HAP-1 (cell line): Measurements from ENCODE around the gene KTN1.
A peak's percentile ranks its signal among the peaks of the same experiment; 100 is the strongest.

ENCODE experiments used
- DNase-seq, 2 experiments: peaks; one replicate each; pipeline ENCODE4 v3.0.0-alpha.2; 2016 to 2020; ENCODE audit warnings: low spot score in 2 of 2
- H3K27me3 ChIP-seq: fragments of 250-450 bp; sonication (Bioruptor Pico); 2 replicates; pipeline ENCODE4 v1.5.1; 2020; ENCODE audit warnings: low read depth, mild to moderate bottlenecking, moderate library complexity
- H3K36me3 ChIP-seq: fragments of 250-450 bp; sonication (Bioruptor Pico); replicated peaks from 2 replicates; pipeline ENCODE4 v1.5.1; 2020; ENCODE audit warnings: mild to moderate bottlenecking
- H3K4me1 ChIP-seq: fragments of 250-450 bp; sonication (Bioruptor Pico); 2 replicates; pipeline ENCODE4 v1.5.1; 2020; ENCODE audit warnings: mild to moderate bottlenecking
- H3K4me3 ChIP-seq: fragments of 250-450 bp; sonication (Bioruptor Pico); 2 replicates; pipeline ENCODE4 v1.5.1; 2020; ENCODE audit warnings: mild to moderate bottlenecking, moderate library complexity
- H3K9me3 ChIP-seq: fragments of 250-450 bp; sonication (Bioruptor Pico); 2 replicates; pipeline ENCODE4 v1.5.1; 2020; ENCODE audit warnings: mild to moderate bottlenecking, moderate library complexity
- in situ Hi-C: fragments of 300-500 bp; cut with MboI; formaldehyde crosslinking; loops from 3 replicates; pipeline ENCODE4 v1.14.3; 2020; ENCODE audit warnings: low sequenced_read_pairs, inconsistent platforms, mixed read lengths

Gene KTN1

DNA sequence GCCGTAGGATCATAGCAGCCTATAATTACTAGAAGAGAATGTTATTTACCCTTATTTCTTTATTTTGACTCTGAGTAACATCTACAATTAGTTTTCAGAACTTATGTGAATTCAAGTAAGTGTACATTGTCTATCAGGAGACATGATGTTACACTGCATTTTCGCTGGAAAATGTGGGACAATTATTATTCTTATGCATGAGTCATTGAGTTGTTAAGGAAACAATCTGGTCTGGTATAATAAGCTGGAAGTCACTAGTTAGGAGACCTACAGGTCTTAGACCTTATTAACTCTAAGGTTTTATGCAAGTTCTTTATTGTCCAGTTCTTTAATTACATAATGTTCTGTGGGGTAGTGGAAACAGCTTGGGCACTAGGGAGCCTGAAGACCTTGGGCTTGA is 5.8 kb downstream of the KTN1 start:
- Histone ChIP-seq H3K9me3 (no peaks in the 10 kb centered on the region), H3K27me3 (no peaks in the 10 kb centered on the region), H3K36me3 (no peaks in the 10 kb centered on the region), H3K4me3 (no peak overlapping the region), H3K4me1 (peaks cover 63% of the 10 kb centered on the region)
- DNase-seq, result peak in 1 of 2 experiments; percentile 82
- in situ Hi-C loops, result no loop called here

DNA sequence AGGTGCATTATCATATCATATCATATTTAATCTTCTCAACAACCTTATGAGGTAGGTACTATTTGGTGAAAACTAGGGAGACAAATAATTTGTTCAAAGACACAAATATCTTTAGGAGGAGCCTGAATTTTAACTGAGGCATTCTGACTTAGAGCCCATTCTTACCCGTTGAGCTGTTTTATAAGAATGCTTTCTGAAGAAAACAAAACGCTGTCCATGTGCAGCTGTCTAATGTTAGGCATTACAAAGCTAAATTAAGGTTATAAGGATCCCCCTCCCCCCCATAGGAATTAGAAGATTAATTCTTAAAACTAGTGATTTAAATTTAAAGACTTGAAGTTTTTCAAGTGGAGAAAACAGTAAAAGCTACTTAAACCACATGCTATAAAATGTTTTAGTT is 6.4 kb downstream of the KTN1 start:
- DNase-seq, result peak in 1 of 2 experiments; percentile 7
- in situ Hi-C loops, result no loop called here
- Histone ChIP-seq H3K36me3 (no peaks in the 10 kb centered on the region), H3K27me3 (no peaks in the 10 kb centered on the region), H3K4me1 (peaks cover 67% of the 10 kb centered on the region), H3K9me3 (no peaks in the 10 kb centered on the region), H3K4me3 (no peak overlapping the region)

GRCh38 chr14:55587847-55588246 is 7.8 kb downstream of the KTN1 start:
- no peak for DNase-seq
- Histone ChIP-seq H3K27me3 (no peaks in the 10 kb centered on the region), H3K4me1 (peaks cover 71% of the 10 kb centered on the region), H3K36me3 (no peaks in the 10 kb centered on the region), H3K9me3 (no peaks in the 10 kb centered on the region), H3K4me3 (no peak overlapping the region)
- in situ Hi-C loops, result no loop called here

DNA sequence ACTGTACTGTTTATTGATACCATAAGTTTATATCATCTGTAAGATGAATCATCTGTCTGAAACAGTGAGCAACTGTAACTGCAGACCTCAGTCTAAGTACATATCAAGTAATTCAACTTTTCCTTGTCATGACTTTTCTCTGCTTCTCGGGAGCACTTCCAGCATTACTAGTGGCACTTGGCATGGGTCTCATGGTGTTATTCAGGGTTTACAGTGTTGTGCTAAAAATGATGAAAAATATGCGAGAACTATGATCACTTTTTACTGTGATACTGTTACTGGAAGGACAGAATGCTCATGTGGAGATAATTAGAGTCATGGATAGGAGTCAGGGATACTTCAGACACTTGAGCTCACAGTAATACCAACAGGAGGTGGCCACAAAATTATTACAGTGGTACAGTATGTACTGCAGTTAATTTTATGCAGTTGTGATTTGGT is 8.3 kb downstream of the KTN1 start:
- Histone ChIP-seq H3K9me3 (no peaks in the 10 kb centered on the region), H3K4me1 (peaks cover 71% of the 10 kb centered on the region), H3K36me3 (no peaks in the 10 kb centered on the region), H3K4me3 (no peak overlapping the region), H3K27me3 (no peaks in the 10 kb centered on the region)
- in situ Hi-C loops, result no loop called here
- DNase-seq, result no peak

- peaks cover 70% of the 10 kb centered on the region for H3K4me1 ChIP-seq
- no peaks in the 10 kb centered on the region for H3K9me3 ChIP-seq
- in situ Hi-C loops, result no loop called here
- no peaks in the 10 kb centered on the region for H3K27me3 ChIP-seq
- H3K4me3 ChIP-seq, result no peak overlapping the region
- DNase-seq, result no peak
- H3K36me3 ChIP-seq, result no peaks in the 10 kb centered on the region
Observed at GRCh38 chr14:55589171-55589570, 9.2 kb downstream of the KTN1 start.

DNA sequence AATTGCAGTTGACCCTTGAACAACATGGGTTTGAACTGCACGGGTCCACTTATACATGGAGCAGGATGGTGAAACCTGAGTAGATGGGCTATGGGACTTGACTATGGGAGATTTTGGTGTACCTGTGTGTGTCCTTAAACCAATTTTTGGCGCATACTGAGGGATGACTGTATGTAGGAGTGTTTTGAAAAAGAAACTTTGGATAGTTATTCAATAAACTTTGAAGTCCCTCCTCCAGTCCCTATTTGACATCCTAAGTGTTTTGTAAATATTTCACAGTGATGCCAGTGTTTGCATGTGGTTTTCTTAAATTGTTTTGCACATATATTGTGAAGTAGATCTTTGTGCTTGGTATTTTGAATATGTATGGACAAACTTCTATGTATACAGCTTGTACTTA is 12.4 kb downstream of the KTN1 start:
- DNase-seq, result no peak
- Histone ChIP-seq H3K4me1 (peaks cover 39% of the 10 kb centered on the region), H3K9me3 (no peaks in the 10 kb centered on the region), H3K4me3 (no peak overlapping the region), H3K36me3 (no peaks in the 10 kb centered on the region), H3K27me3 (no peaks in the 10 kb centered on the region)
- in situ Hi-C loops, result no loop called here

- DNase-seq, result no peak
- no peak overlapping the region for H3K4me3 ChIP-seq
- in situ Hi-C loops, result no loop called here
Observed at GRCh38 chr14:55593698-55594097, 13.7 kb downstream of the KTN1 start.

DNA sequence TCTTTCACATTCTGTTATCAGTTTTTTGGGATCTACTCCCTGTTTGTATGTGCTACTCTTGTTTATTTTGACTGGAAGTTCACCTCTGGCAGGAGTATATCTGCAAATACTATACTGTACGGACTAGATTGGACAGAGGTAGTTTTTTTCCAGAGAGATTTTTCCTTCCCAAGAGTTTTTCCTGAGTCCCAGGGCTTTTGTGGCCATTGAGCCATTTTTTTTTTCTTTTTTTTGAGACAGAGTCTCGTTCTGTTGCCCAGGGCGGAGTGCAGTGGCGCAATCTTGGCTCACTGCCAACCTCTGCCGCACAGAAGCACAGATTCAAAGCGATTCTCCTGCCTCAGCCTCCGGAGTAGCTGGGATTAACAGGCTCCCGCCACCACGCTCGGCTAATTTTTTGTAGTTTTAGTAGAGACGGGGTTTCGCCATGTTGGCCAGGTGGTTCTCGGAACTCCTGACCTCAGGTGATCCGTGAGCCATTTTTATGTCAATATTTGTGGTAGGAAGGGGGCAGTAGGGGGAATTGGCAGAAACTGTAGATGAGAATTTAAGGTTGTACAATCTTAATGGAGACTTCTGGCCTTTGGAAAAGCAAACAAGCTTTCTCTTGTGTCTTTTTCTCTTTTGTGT is 19.4 kb downstream of the KTN1 start:
- no peaks in the 10 kb centered on the region for H3K27me3 ChIP-seq
- peak in 1 of 2 experiments; percentile 43 for DNase-seq
- in situ Hi-C loops, result no loop called here
- no peak overlapping the region for H3K4me3 ChIP-seq
- H3K36me3 ChIP-seq, result no peaks in the 10 kb centered on the region
- no peaks in the 10 kb centered on the region for H3K9me3 ChIP-seq
- H3K4me1 ChIP-seq, result peaks cover 22% of the 10 kb centered on the region

More at GRCh38 chr14:55593698-55594097, 13.7 kb downstream of the KTN1 start:
- Histone ChIP-seq H3K4me1 (peaks cover 32% of the 10 kb centered on the region), H3K9me3 (no peaks in the 10 kb centered on the region), H3K27me3 (no peaks in the 10 kb centered on the region), H3K36me3 (no peaks in the 10 kb centered on the region)

GRCh38 chr14:55600784-55601561 is 21.0 kb downstream of the KTN1 start:
- no peaks in the 10 kb centered on the region for H3K9me3 ChIP-seq
- peaks cover 36% of the 10 kb centered on the region for H3K4me1 ChIP-seq
- H3K36me3 ChIP-seq, result no peaks in the 10 kb centered on the region
- in situ Hi-C loops, result no loop called here
- no peaks in the 10 kb centered on the region for H3K27me3 ChIP-seq
- no peak for DNase-seq
- H3K4me3 ChIP-seq, result no peak overlapping the region

GRCh38 chr14:55603401-55603953 is 23.5 kb downstream of the KTN1 start:
- in situ Hi-C loops, result no loop called here
- Histone ChIP-seq H3K4me1 (peaks cover 58% of the 10 kb centered on the region), H3K36me3 (no peaks in the 10 kb centered on the region)

DNA sequence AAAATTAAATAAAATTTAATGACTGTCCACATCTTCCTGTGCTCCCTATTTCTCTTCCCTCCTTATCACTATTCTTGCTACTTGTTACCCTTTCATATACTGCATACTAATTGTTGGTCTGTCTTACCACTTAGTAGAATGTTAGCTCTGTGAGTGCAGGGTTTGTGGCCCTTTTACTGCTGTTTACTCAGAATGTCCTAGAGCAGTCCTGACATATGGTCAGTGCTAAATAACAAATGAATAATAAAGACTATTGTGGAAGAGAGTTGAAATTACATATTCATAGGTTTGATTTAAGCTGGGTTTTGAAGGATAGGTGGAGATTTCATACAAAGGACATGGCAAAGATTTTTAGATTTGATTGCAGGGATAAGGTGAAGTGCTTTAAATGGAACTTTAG is 24.5 kb downstream of the KTN1 start:
- DNase-seq, result peak in 1 of 2 experiments; percentile 37
- Histone ChIP-seq H3K27me3 (no peaks in the 10 kb centered on the region), H3K4me1 (peaks cover 66% of the 10 kb centered on the region), H3K9me3 (no peaks in the 10 kb centered on the region), H3K36me3 (no peaks in the 10 kb centered on the region), H3K4me3 (no peak overlapping the region)
- in situ Hi-C loops, result no loop called here

More at GRCh38 chr14:55603401-55603953, 23.5 kb downstream of the KTN1 start:
- DNase-seq, result no peak
- no peaks in the 10 kb centered on the region for H3K9me3 ChIP-seq
- H3K27me3 ChIP-seq, result no peaks in the 10 kb centered on the region
- no peak overlapping the region for H3K4me3 ChIP-seq

- H3K36me3 ChIP-seq, result no peaks in the 10 kb centered on the region
- in situ Hi-C loops, result no loop called here
- DNase-seq, result no peak
- no peak overlapping the region for H3K4me3 ChIP-seq
- no peaks in the 10 kb centered on the region for H3K9me3 ChIP-seq
- H3K27me3 ChIP-seq, result no peaks in the 10 kb centered on the region
- H3K4me1 ChIP-seq, result peaks cover 66% of the 10 kb centered on the region
Observed at GRCh38 chr14:55604900-55605418, 25.0 kb downstream of the KTN1 start.

GRCh38 chr14:55605793-55606192 is 25.8 kb downstream of the KTN1 start:
- no peak overlapping the region for H3K4me3 ChIP-seq
- no peaks in the 10 kb centered on the region for H3K27me3 ChIP-seq
- peaks cover 66% of the 10 kb centered on the region for H3K4me1 ChIP-seq
- H3K36me3 ChIP-seq, result no peaks in the 10 kb centered on the region
- peak in 1 of 2 experiments; percentile 73 for DNase-seq
- no peaks in the 10 kb centered on the region for H3K9me3 ChIP-seq
- in situ Hi-C loops, result no loop called here

DNA sequence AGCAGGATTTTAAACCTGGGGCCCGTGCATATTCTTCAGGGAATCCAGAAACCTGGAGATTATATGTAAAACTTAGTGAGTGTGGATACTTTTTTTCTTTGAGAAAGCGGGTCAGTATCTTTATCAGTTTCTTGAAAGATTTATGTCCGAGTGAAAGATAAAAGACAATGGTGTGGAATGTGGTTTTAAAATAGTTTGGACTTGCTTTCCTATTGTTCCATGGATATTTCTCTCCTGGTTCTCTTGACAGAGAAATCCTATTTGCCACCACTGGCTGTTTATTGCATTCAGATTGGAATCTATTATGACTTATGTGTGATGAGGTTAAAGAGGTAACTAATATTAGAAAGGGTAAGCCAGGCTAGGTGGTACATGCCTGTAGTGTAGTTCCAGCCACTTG is 27.4 kb downstream of the KTN1 start:
- in situ Hi-C loops, result no loop called here
- DNase-seq, result peak in 1 of 2 experiments; percentile 78
- peaks cover 72% of the 10 kb centered on the region for H3K4me1 ChIP-seq
- H3K4me3 ChIP-seq, result no peak overlapping the region
- H3K36me3 ChIP-seq, result no peaks in the 10 kb centered on the region
- no peaks in the 10 kb centered on the region for H3K9me3 ChIP-seq
- no peaks in the 10 kb centered on the region for H3K27me3 ChIP-seq
